Measurements from ENCODE around the gene NFIA. TPM values are rescaled to one million over a fixed set of nuclear protein-coding genes. Genes with fewer than 3 reads are reported as not detected.

The NFIA gene
- total and polyA plus RNA-seq, 2 of the 13 experiments (the other 11 are each of a cell fraction or from before 2014, with no cell fraction given) = 14.7 to 28.5 TPM

DNA sequence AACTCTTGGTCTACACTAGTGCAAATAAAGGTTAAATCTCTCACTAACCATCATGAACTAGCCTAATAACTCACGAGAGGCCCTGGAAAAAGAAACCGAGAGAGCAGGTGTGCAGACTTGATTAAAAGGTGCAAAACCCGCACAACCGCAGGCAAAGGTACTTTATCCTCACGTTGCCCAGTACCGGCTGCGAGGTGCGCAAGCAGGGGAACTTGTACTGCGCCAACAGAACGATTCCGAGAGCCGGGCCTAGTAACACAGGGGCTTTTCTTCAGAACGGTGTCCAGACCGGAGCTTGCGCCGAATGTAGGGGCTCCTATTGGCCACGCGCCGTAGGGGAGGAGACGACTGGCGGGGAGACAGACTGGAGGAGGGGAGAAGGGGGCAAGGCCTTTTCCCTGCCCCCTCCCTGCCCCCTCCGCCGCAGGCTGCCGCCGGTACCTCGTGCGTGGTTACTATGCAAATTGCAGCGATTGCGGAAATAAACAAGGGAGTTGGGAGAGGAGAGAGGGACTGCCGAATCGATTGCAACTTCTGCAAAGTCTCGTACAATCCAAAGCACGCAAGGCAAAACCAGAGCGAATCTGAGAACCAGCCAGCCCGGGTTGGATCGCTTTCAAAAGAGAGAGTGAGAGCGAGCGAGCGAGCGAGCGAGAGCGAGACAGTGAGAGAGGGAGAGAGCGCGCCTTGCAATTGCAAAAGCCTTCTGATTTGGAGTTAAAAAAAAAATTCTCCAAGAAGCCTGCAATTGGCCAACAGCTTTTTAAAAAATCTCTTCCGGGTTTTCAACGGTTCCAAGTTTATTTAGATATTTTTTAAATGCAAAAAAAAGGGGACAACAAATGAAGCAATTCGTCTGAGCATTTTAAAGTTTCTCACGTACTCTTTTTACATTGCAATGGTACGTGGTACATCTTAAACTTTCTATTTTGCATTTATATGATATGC lies 5.4 kb upstream of the NFIA start (continued):
- TF ChIP-seq ARID3A (IDR thresholded peaks at IDR 0.05; ENCODE audit: low read depth, low read length) (0 out of 2 replicates have a peak, but pooled peaks have one; percentile 26), ZNF274 (CRISPR knock-in tag; IDR thresholded peaks at IDR 0.05) (peak; percentile 47; the same call in 1 of the 2 replicates), PRPF4 (IDR thresholded peaks at IDR 0.05; ENCODE audit: low read depth, low read length, poor library complexity, severe bottlenecking) (peak; percentile 89), DRAP1 (CRISPR knock-in tag; IDR thresholded peaks at IDR 0.05) (peak; percentile 93), ATF2 (CRISPR knock-in tag; IDR thresholded peaks at IDR 0.05) (peak; percentile 31; the same call in 1 of the 2 replicates), PHF20 (CRISPR knock-in tag; IDR thresholded peaks at IDR 0.05) (no peak), CREB1 (IDR thresholded peaks at IDR 0.05) (no peak), CREB1 (CRISPR knock-in tag; IDR thresholded peaks at IDR 0.05) (peak; percentile 79), ZNF556 (CRISPR knock-in tag; IDR thresholded peaks at IDR 0.05; ENCODE audit: borderline replicate concordance) (peak; percentile 69), ZNF619 (CRISPR knock-in tag; IDR thresholded peaks at IDR 0.05) (peak; percentile 82; the same call in 1 of the 2 replicates), TFE3 (CRISPR knock-in tag; IDR thresholded peaks at IDR 0.05) (peak; percentile 69), HMG20A (CRISPR knock-in tag; IDR thresholded peaks at IDR 0.05; ENCODE audit: borderline replicate concordance) (peak; percentile 41; the same call in 1 of the 2 replicates), MEIS1 (CRISPR knock-in tag; IDR thresholded peaks at IDR 0.05; ENCODE audit: borderline replicate concordance) (no peak), TAF15 (IDR thresholded peaks at IDR 0.05; ENCODE audit: low read depth, low read length, poor library complexity, severe bottlenecking) (no peak), POGZ (CRISPR knock-in tag; IDR thresholded peaks at IDR 0.05) (peak; percentile 89)
- TF ChIP-seq, protein P1, sequence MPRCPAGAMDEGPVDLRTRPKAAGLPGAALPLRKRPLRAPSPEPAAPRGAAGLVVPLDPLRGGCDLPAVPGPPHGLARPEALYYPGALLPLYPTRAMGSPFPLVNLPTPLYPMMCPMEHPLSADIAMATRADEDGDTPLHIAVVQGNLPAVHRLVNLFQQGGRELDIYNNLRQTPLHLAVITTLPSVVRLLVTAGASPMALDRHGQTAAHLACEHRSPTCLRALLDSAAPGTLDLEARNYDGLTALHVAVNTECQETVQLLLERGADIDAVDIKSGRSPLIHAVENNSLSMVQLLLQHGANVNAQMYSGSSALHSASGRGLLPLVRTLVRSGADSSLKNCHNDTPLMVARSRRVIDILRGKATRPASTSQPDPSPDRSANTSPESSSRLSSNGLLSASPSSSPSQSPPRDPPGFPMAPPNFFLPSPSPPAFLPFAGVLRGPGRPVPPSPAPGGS (CRISPR knock-in tag; IDR thresholded peaks at IDR 0.05) = 0 out of 2 replicates have a peak, but pooled peaks have one; percentile 30
- TF ChIP-seq, protein P2, sequence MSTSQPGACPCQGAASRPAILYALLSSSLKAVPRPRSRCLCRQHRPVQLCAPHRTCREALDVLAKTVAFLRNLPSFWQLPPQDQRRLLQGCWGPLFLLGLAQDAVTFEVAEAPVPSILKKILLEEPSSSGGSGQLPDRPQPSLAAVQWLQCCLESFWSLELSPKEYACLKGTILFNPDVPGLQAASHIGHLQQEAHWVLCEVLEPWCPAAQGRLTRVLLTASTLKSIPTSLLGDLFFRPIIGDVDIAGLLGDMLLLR (CRISPR knock-in tag; IDR thresholded peaks at IDR 0.05) = no peak; the same call in 1 of the 2 replicates
- TF ChIP-seq, protein P3, sequence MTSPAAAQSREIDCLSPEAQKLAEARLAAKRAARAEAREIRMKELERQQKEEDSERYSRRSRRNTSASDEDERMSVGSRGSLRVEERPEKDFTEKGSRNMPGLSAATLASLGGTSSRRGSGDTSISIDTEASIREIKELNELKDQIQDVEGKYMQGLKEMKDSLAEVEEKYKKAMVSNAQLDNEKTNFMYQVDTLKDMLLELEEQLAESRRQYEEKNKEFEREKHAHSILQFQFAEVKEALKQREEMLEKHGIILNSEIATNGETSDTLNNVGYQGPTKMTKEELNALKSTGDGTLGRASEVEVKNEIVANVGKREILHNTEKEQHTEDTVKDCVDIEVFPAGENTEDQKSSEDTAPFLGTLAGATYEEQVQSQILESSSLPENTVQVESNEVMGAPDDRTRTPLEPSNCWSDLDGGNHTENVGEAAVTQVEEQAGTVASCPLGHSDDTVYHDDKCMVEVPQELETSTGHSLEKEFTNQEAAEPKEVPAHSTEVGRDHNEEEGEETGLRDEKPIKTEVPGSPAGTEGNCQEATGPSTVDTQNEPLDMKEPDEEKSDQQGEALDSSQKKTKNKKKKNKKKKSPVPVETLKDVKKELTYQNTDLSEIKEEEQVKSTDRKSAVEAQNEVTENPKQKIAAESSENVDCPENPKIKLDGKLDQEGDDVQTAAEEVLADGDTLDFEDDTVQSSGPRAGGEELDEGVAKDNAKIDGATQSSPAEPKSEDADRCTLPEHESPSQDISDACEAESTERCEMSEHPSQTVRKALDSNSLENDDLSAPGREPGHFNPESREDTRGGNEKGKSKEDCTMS (CRISPR knock-in tag; conservative IDR thresholded peaks at IDR 0.05) = no peak
